C4-2B (cell line): ENCODE results near the gene B3GALT5.

Source experiments
- H3K27ac ChIP-seq: fragments of 450-650 bp; 2 replicates; pipeline ENCODE4 v1.5.1; 2017
- CTCF ChIP-seq: fragments of 450-650 bp; conservative IDR thresholded peaks from 2 replicates; pipeline ENCODE4 v1.5.1; 2017; ENCODE audit warnings: mild to moderate bottlenecking
- ZFX ChIP-seq: fragments of 450-650 bp; IDR thresholded peaks from 2 replicates; pipeline ENCODE4 v1.6.1; 2017

Gene B3GALT5

GRCh38 chr21:39610703-39611102, 2.0 kb upstream of the B3GALT5 start:
- TF ChIP-seq ZFX = no peak
- no peak overlapping the region for H3K27ac ChIP-seq

- H3K27ac ChIP-seq = no peak overlapping the region
Observed at GRCh38 chr21:39611551-39612190, 1.1 kb upstream of the B3GALT5 start.

GRCh38 chr21:39613041-39613934, 548 bp downstream of the B3GALT5 start:
- TF ChIP-seq CTCF (no peak), ZFX (no peak)
- no peak overlapping the region for H3K27ac ChIP-seq

More at GRCh38 chr21:39611551-39612190, 1.1 kb upstream of the B3GALT5 start:
- TF ChIP-seq CTCF (no peak), ZFX (no peak)

- TF ChIP-seq ZFX = no peak
- no peak for TF ChIP-seq CTCF
- no peak overlapping the region for H3K27ac ChIP-seq
Observed at GRCh38 chr21:39616211-39616772, 3.6 kb downstream of the B3GALT5 start.

- no peak overlapping the region for H3K27ac ChIP-seq
- TF ChIP-seq CTCF (no peak), ZFX (no peak)
Observed at GRCh38 chr21:39620856-39621255, 8.1 kb downstream of the B3GALT5 start.

GRCh38 chr21:39625211-39625895, 12.6 kb downstream of the B3GALT5 start:
- TF ChIP-seq CTCF (no peak), ZFX (no peak)
- H3K27ac ChIP-seq = no peak overlapping the region

- H3K27ac ChIP-seq = no peak overlapping the region
- no peak for TF ChIP-seq CTCF
- no peak for TF ChIP-seq ZFX
Observed at GRCh38 chr21:39628385-39628784, 15.6 kb downstream of the B3GALT5 start.
